HG02623 (cell line): Measurements from ENCODE around the gene RLBP1.
"Not testable (repeated sequence)": the region's sequence is repeated elsewhere in the genome, so short reads cannot be mapped to it uniquely, and the experiment has no call there.

Source experiments
- ATAC-seq: cut with Tn5 transposase; IDR thresholded peaks from one replicate; pipeline ENCODE4 v1.9.1; 2021; ENCODE audit warnings: moderate library complexity; ENCODE audit not compliant: unreplicated experiment

The RLBP1 gene

DNA sequence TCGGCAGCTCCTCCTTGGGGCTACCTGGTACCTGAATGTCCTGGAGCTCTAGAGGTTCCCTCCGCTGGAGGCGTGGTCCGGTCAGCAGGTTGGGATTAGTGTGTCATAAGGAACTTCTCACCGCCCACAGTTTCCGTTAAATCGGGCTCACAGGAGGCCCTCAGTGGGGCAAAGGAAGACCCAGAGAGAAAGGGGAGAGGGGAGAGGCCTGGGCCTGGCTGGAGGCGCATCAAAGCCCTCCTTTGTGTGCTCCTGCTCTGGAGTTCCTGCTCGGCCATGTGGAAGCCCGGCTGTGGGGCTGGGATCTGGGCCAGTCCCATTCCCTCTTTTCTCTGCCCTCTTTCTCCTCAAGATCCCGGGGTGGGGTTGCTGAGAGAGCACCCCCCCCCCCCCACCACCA is at the start of gene RLBP1:
RLBP1 (minus strand) TSS at position 37 of the 400 bp plus-strand sequence. CDS start 2,604 bp downstream, outside the sequence.
- ATAC-seq: no peak

DNA sequence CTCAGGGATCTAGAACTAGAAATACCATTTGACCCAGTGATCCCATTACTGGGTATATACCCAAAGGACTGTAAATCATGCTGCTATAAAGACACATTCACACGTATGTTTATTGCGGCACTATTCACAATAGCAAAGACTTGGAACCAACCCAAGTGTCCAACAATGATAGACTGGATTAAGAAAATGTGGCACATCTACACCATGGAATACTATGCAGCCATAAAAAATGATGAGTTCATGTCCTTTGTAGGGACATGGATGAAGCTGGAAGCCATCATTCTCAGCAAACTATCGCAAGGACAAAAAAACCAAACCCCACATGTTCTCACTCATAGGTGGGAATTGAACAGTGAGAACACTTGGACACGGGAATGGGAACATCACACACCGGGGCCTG is 28.8 kb upstream of the RLBP1 start:
- ATAC-seq: not testable (repeated sequence)

DNA sequence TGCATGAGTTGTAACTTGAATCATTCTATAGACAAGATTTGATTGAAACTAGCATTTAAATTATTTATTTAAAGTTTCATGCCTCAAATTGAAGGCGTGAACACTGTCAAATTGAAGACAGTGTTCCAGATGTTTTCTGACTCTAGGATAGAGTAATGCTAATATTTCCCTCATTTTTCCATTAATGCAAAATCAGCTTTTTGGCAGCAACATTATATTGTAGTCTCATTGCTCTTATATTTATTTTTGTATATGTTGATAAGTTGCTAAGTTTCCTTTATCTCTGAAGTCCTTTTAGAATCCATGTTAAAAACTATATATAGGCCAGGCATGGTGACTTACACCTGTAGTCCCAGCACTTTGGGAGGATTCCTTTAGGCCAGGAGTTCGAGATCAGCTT is 27.2 kb upstream of the RLBP1 start:
- no peak for ATAC-seq

DNA sequence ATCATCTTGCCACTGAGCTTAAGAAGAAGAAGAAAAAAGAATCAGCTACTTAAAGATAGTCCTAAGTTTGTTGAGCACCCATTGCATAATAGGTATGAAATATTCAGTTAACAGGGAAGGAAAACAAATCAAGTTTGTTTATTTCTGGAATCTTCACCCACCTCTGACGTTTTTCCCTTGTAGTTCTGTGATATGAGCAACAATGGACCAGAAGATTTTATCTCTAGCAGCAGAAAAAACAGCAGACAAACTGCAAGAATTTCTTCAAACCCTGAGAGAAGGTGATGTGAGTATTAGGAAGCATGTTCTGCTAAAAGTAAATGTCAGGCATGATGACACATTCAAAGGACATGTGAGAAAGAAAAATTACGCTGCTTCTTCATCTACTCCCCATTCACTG is 26.1 kb upstream of the RLBP1 start:
- no peak for ATAC-seq

DNA sequence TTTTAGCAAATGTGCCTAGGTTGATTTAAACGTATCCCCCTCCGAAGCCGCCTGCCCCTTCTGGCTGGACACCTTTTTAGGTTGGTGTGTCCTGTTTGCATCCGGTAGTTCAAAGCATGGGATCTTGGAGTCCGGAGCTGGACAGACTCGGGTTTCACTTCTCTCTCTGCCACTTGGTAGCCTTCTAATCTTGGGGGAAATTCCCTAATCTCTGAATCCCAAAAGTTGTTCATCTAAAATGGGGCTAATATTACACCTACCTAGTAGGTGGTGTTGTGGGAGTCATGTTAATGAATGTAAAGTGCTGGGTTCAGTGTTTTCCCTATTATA is 23.2 kb upstream of the RLBP1 start:
- no peak for ATAC-seq

DNA sequence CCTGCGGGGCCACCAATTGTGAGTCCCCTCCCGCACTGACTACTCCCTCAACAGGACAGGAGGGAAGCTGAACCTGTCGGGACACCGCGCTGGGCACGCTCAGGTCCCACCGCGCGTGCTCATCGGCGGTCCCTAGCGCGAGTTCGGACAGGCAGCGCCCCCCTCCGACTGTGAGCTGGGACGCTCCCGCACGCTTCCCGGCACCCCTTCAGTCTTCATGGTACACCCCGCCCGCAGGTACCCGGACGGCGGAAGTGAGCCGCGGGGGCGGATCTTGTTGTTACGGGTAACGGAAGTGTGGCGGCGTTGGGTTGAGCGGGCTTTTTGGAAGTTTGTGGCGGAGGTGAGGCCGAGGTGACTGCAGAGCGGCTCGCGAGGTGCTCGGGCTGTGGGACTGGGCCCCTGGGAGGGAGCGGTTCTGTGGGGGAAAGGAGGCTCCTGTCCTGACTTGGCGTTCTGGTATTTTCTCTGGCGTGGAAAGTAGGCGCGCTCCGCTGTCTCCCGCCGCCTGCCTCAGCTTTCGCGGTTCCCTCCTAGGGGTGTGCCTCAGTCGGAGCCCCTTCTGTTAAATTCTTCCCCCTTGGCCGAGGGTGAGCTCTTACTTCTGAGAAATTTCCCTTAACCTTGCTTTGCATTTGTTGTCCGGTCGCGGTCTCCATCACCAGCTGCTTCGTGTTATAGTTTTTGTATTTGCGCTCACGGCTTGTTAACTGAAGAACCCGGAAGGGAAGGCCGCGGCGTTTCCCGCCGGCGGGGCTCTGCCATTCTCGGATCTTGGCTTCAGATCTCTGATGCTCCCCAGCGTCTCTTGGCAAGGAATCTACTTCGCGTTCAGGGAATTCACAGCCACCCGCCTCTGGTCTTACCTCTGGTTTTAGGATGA is 22.6 kb upstream of the RLBP1 start, which contains the start of gene FANCI:
FANCI (plus strand) TSS at position 289 of the 883 bp plus-strand sequence. CDS start 3,669 bp downstream, outside the sequence.
- ATAC-seq: peak; percentile 92

DNA sequence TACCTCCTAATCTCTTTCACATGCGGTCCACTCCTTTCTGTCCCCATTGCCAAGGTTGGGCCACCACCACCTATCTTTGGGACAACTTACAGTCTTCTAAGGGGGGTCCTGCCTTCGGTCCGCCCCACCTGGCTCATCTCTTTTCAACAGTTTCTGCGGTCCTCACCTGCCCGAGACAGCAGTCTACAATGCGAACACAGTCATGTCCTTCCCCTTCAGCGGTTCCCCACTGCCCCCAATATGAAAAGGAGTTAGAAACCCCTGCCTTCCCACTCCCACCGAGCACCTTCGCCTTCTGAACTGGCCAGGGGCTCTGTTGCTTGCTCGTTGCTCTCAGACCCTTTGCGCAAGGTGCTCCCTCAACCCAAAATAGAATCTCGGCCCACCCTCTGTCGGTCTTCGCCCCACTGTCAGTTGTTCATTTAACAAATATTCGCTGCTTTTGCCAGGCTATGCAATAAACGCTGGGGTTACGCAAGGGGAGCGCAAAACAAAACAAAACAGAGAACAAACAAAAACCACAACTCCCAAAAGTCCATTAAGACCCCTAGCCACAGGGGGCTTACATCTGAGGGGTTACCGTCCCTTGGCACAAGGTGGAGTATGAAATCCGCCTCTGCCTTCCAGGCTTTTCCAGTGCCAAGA is 21.8 kb upstream of the RLBP1 start:
- ATAC-seq: no peak

DNA sequence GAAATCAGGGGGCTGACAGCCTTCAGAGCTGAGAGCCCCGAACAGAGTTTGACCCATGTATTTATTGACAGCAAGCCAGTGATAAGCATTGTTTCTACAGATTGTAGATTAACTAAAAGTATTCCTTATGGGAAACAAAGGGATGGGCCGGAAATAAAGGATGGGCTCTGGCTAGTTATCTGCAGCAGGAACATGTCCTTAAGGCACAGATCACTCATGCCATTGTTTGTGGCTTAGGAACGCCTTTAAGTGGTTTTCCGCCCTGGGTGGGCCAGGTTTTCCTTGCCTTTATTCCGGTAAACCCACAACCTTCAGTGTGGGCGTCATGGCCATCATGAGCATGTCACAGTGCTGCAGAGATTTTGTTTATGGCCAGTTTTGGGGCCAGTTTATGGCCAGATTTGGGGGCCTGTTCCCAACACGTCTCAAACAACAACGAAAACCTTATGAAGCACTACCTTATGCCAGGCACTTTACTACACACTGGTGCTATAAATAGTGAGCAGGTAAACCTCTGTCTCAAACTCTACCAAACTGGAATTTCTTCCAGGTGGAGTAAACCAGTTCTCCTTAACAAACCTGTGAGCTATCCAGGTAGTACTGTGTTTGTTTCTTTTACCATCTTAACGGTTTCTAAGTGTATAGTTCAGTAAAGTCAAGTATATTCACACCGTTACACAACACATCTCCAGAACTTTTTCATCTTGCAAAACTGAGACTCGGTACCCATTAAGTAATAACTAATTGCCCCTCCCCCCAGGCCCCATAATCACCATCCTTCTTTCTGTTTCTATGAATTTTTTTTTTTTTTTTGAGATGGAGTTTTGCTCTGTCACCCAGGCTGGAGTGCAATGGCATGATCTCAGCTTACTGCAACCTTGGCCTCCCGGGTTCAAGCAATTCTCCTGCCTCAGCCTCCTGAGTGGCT is 18.8 kb upstream of the RLBP1 start:
- ATAC-seq: not testable (repeated sequence)

DNA sequence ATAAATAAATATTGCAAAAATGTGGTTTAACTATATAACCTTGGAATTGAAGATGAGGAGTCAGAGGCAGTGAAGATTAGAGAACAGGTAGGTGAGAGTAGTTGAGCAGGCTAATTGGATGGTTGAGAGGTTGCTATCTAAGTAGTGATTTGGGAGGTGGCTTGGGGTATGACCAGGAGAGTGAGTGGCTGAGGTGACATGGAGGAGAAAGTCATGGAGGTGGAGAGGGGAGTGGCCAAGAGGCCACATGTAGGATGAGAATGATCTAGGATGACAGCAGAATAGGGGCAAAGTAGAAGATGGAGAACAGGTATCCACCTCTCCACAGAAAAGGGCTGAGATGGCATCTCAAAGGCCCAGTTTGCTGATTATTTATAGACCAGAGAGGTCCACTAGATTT is 10.5 kb upstream of the RLBP1 start:
- no peak for ATAC-seq

DNA sequence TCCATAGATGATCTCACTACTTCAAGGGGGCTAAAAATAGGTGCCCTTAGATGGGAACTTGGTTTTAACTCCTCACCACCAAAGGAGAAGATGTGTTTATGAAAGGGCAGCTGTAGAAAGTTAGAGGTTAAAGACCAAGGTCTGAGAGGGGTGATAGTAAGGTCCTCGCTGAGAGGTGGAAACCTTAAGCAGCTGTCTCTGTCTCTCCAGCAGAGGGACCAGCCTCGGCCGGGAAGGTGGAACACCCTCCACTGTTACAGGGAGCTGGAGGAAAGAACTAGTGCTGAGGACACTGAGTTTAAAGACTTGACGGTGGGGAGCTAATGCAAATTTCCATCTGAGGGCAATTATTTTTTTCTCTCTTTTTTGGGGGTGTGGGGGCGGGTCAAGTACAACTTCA is 8.9 kb upstream of the RLBP1 start:
- no peak for ATAC-seq

DNA sequence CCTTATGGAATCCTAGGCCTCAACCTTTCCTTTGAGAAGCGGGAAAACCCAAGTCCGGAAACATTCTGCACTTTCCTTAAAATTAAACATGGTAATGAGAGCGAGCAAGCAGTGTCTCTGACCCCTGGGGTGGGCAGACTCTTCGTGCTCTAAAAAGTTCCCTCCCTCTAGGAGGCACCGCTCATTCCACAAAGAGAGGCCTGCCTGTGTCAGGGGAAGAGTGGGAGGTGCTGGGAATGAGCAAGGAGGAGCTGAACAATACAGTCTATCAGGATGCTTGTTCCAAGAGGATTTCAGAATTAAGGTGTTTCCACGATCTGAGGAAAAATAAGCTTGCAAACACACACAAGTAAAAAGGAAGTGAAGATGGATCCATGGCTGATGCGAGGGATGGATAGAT is 6.0 kb upstream of the RLBP1 start:
- no peak for ATAC-seq

DNA sequence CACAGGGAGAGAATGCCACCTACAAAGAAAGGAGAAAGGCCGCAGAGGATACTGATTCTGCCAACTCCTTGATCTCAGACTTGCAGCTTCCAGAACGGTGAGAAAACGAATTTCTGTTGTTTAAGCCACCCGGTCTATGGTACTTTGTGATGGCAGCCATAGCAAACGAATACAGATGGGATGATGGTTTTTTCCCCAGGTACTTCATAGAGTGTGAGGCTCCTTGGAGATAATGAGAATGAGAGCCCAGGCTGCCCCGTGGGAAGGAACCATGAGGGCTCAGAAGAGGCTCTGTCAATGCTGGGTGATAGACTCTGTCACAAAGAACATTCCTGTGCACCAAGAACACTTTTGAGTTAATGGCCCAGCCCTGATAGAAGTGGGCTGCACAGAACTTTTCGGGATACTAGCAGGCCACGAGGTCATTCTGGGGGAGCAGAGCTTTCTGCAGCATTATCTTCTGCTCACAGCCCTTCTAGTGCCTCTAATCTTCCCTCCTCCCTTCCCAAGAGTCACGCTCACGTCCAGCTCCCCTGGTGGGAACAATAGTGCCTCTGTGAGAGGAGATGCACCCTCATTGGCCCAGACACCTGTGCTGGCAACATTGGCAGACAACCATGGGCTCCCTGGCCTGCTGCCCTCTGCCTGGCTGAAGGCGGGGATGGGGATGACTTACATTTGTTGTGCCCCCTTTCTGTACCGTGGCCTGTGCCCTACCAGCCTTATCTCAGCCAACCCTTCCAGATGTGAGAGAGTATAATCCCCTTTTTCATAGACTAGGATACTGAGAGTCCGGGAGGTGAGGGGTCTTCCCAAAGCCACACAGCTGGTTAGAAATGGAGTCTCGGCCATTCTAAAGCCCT is 5.2 kb upstream of the RLBP1 start:
- no peak for ATAC-seq

DNA sequence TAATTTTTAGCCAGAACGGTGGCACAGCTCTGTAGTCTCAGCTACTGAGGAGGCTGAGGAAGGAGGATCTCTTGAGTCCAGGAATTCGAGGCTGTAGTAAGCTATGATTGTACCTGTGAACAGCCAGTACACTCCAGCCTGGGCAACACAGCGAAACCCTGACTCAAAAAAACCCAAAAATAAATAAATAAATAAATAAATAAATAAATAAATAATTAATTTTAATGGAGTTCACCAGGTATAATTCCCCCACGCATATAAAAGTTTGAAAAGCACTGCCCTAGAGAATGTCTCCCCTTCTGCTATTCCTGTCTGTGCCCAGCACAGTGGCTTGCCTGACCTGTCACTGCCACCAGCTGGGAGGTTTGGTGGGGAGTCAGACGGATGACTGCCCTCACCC is 4.2 kb upstream of the RLBP1 start:
- no peak for ATAC-seq

DNA sequence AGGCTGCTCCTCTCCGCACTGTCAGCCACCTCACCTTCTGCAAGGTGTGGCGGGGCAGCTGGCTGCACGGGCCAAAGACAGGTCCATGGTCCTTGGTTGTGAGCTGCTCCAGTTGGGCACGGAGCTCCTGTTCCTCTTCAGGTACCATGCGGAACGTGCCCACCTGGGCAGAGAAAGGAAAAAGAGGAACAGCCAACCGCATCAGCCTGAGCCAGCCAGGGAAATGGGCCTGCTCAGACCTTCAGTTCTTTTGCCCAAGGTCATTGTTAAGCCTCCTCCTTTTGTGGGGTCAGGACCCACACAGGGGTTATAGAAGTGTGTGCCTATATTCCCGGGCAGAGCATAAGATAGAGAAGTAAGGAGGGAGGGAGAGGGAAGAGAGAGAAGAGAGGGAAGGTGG is 2.8 kb downstream of the RLBP1 start:
- ATAC-seq: no peak

DNA sequence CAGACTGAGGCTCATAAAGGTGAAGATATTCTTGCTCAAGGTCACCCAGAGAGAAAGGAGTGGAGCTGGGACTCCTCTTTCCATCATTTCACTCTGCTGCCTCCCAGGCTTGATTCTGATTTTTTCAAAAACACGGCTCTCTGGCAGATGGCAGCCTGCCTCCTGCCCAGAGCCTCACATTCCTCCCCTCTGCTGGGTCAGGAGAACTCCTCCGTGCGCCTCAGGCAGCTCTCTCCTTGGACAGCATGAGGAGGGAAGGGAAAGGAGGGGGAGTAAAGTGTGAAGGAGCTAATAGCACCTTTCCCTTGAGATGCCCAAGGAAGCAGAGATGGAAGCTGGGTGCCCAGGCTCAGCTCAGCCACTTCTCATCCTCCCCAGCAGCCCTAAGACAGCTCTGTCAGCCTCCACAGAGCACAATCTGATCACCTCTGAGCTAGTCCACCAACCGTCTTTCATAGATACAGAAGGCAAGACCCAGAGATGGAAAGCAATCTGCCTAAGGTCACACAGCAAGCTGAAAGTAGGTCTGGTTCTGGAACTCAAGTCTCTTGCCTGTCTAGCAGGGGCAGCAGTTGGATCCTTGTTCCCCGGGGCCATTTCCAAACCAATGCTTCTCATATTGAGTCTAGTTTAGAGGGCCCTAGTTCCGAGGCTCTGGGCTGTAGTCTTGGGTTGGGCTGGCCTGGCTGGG is 3.5 kb downstream of the RLBP1 start:
- no peak for ATAC-seq

DNA sequence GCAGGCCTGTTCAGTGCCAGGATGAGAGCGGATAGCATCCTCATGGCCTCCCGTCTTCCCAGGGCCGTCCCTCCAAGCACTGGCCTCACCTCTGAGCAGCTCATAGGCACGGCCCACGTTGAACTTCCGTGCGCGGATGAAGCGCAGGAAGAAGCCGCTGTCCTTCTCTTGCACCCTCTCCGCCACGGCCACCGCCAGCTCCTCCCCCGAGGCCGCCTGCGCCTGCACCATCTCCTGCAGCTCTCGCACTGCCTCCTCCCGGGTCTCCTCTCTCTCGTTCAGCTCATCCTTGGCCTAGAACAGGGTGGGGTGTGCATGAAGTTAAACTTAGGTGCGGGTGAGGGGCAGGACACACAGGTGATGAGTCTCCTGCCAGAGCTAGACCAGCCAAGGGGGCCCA is 4.3 kb downstream of the RLBP1 start:
- ATAC-seq: no peak

DNA sequence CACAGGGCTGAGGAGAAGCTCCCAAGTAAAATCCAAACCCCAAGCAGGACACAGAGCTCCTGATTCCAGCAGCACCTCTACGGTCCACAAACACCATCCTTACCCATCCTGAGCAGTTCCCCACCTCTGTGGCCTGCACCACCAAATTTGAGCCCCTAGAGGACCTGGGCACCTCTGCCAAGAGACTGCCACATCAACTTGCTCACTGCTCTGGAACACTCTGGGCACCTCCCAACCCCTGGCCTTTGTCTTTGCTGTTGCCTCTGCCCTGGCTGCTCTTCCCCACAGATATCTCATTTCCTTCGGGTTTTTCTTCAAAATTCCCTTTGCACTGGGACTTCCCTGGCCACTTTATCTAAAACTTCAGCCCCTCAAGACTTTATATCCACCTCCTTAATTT is 5.8 kb downstream of the RLBP1 start:
- no peak for ATAC-seq

DNA sequence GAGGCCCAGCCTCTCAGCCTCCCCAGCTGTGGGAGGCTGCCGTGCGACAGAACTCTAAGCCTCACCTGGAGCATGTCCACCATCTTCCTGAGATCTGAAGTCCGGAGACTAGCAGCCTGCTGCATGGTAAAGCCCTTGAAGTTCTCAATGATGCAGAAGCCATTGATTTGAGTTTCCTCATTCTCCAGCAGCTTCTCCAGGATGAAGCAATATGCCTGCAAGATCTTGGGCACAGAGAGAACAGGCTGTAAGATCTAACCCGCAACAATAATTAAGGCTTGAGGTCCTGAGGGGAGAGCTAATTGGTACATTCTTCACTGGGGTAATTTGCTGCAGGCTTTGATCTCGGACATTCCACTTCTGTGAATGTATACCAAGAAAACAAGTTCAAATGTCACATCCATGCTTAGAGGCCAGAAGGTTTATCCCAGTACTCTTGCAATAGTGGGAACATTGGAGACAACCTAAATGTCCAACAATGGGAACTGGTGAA is 9.7 kb downstream of the RLBP1 start:
- ATAC-seq: no peak

DNA sequence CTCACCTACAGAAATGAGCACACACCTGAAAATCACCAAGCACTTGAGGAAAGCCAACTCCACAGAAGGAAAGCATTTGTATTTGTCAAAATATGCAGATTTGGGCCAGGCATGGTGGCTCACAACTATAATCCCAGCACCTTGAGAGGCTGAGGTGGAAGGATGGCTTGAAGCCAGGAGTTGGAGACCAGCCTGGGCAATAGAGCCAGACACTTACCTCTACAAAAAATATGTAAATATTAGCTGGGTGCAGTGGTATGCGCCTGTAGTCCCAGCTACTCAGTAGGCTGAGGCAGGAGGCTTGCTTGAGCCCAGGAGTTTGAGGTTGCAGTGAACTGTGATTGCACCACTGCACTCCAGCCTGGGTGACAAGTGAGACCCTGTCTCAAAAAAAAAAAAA is 12.3 kb downstream of the RLBP1 start:
- no peak for ATAC-seq

DNA sequence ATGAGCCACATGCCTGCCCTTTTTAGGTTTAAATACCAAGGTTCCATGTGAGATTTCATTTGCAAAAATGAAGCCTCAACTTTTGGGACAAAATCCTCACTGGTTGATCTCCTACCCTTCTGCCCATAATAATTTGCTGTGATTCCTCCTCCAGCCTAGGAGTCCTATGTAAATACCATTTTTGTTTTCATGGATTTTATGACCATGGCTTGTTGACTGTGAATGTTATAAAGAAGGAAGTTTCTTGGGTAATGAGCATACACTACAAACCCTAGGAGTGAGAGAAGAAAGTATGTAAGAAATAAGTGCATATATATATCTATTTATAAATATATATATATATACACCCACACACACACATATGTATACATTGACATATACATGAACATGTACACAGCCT is 13.1 kb downstream of the RLBP1 start:
- no peak for ATAC-seq
